Measurements from ENCODE around the gene CCR6.
A peak's percentile ranks its signal among the peaks of the same experiment; 100 is the strongest.

The CCR6 gene

DNA sequence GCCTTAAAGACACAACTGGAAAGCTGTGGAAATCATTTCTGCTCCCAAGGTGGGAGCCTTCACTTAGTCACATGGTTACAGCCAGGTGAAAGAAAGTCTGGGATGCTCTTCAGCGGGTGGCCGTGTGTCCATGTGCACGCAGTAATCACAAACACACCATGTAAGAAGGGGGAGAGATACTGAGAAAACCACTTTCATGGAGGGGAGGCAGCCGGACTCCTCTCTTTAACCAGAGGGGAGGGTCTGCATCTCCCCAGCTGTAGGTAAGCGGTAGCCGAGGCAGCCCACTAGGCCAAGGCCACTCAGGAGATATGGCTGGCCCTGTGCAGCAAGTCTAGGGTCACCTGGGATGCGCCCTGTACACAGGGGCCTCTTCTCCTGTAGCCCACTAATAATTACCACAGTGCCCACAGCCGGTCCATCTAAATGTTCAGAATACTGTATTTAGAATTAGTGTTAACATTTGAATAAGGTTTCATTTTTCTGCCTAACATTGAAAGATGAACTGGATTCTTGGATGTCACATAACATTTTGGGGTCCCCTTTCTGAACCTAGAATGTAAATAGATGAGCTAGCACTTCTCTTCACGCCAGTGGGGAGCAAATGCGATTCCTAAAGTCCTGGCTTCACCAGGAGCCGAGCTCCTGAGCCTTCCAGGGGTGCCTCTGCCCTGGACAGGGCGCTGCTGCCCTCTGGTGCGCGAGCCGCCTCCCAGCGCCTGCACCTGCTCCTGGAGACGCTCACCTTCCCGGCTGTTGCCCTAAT, 19.0 kb downstream of the CCR6 start:
- no peak overlapping the region for H3K4me3 ChIP-seq (ENCODE audit: low read length)
- DNase-seq (ENCODE audit: low read depth): no peak
- TF ChIP-seq, protein P1, sequence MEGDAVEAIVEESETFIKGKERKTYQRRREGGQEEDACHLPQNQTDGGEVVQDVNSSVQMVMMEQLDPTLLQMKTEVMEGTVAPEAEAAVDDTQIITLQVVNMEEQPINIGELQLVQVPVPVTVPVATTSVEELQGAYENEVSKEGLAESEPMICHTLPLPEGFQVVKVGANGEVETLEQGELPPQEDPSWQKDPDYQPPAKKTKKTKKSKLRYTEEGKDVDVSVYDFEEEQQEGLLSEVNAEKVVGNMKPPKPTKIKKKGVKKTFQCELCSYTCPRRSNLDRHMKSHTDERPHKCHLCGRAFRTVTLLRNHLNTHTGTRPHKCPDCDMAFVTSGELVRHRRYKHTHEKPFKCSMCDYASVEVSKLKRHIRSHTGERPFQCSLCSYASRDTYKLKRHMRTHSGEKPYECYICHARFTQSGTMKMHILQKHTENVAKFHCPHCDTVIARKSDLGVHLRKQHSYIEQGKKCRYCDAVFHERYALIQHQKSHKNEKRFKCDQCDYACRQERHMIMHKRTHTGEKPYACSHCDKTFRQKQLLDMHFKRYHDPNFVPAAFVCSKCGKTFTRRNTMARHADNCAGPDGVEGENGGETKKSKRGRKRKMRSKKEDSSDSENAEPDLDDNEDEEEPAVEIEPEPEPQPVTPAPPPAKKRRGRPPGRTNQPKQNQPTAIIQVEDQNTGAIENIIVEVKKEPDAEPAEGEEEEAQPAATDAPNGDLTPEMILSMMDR (conservative IDR thresholded peaks at IDR 0.05; ENCODE audit: low read depth, low read length): peak; percentile 72

DNA sequence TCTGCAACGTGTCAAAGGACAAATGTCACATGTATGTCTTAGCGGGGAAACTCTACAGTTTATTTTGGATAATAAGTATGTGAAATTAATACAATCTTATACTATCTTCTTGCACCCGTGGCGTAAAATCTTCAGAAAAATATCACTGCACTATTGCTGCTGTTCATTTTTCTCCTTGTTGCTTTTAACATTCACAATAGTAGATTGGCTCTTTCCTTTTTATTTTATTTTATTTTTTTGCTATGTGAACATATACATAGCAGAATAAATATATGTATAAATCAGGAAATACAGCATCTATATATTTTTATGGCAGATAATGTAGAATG, 19.5 kb downstream of the CCR6 start:
- no peak for DNase-seq (ENCODE audit: low read depth)
- H3K4me3 ChIP-seq (ENCODE audit: low read length): no peak overlapping the region
- TF ChIP-seq, protein P1 (conservative IDR thresholded peaks at IDR 0.05; ENCODE audit: low read depth, low read length): no peak

DNA sequence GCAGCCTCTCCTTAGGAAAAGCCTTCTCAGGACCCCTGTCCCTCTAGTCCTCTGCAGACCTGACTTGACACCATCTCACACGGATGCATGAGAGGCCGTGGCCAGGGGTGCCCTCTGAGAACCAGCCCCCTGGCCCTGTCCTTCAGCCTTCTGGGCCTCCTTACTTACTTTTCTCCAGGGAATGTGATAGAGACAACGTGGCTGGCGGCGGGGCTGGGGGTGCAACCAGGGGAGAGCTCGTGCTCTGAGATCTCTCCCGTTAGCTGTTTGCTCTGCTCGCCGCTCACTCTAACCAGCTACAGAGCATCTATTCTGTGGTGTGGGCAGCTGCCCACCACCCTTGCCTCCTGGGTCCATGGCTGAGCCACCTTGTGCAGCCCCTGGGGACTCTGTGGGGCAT, 20.1 kb downstream of the CCR6 start:
- DNase-seq (ENCODE audit: low read depth): no peak
- no peak overlapping the region for H3K4me3 ChIP-seq (ENCODE audit: low read length)
- TF ChIP-seq, protein P1 (conservative IDR thresholded peaks at IDR 0.05; ENCODE audit: low read depth, low read length): no peak

DNA sequence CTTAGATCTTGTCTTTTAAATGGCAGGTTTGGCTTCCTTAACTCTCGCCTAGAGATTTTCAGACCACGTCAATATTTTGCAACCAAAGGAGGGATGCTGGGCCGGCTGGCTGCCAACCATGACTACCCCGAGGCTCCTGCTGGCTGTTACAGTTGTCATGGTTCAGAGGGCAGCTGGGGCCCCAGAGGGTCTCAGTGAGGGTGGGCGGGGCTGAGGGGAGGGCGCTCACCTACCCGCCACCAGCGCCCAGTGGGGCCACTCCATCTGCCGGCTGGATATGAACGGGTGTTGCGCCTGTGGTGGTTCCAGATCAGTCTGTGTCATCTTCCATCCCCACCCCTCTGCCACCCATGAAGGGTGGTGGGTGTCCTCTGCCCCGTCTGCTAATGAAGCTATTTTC, 22.6 kb downstream of the CCR6 start:
- DNase-seq (ENCODE audit: low read depth): no peak
- TF ChIP-seq, protein P1 (conservative IDR thresholded peaks at IDR 0.05; ENCODE audit: low read depth, low read length): no peak

DNA sequence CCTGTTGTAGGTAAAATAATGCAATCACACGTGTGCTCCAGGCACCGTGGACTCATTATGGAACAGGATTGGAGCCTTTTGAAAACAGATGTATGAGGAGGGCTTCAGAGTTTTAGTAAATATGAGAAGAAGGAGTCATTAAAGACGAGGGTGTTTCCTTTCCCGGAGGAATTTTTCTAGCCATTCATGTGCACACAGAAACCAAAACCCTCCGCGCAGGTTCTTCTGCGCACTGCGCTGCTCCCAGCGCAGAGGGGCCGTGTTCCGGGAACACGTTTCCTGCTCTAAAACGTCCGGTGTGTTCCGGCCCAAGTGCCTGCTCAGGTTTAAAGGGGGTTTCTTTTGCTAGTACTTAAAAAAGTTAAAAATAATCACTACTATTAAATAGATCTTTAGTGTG, 23.2 kb downstream of the CCR6 start:
- TF ChIP-seq, protein P1 (conservative IDR thresholded peaks at IDR 0.05; ENCODE audit: low read depth, low read length): no peak
- DNase-seq (ENCODE audit: low read depth): no peak
- no peak overlapping the region for H3K4me3 ChIP-seq (ENCODE audit: low read length)

More for the DNA sequence above, 22.6 kb downstream of the CCR6 start:
- H3K4me3 ChIP-seq (ENCODE audit: low read length): no peak overlapping the region

DNA sequence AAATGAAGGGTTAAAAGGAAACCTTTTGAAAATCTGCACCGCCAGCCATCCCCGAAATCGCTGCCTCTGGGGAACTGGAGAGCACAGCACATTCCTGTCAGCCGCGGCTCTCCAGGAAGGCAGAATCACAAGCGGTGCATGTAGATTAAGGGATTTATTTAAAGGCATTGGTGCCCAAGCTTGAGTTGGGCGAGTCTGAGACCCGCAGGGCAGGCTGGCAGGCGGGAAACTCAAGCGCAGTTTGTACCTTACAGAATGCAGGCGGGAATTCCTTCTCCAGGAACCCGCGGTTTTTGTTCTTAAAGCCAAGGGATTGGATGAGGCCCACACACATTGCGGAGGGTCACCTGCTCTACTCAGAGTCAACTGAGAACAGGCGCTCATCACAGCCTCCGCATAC, 24.1 kb downstream of the CCR6 start:
- H3K4me3 ChIP-seq (ENCODE audit: low read length): no peak overlapping the region
- TF ChIP-seq, protein P1 (conservative IDR thresholded peaks at IDR 0.05; ENCODE audit: low read depth, low read length): no peak

DNA sequence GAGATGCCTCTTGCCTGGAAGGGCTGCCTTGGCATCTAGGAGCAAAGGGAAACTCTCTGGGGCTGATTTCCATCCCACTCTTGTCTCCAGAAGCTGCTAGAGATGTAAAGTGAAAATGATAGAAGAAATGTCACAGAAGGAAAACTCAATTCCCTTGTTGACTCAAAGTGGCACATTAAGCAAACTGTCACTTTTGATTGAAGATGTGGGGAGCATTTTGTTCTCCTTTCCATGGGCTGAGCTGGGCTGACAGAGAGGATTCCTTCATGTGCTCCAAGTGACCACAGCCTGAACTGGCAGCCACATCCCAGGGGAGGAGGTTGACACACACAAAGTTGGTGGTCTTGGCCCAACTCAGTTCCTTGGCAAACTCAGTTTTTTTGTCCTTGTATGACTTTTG, 25.1 kb downstream of the CCR6 start:
- no peak overlapping the region for H3K4me3 ChIP-seq (ENCODE audit: low read length)
- TF ChIP-seq, protein P1 (conservative IDR thresholded peaks at IDR 0.05; ENCODE audit: low read depth, low read length): no peak
- no peak for DNase-seq (ENCODE audit: low read depth)

More for the DNA sequence above, 24.1 kb downstream of the CCR6 start:
- DNase-seq (ENCODE audit: low read depth): no peak
